ENCODE data around the gene GGCX. TPM values are rescaled to one million over a fixed set of nuclear protein-coding genes. Genes with fewer than 3 reads are reported as not detected.
"Not testable (repeated sequence)": the region's sequence is repeated elsewhere in the genome, so short reads cannot be mapped to it uniquely, and the experiment has no call there.

The GGCX gene
- total RNA-seq, 1 donor from 2014 or later, result 58.2 TPM

DNA sequence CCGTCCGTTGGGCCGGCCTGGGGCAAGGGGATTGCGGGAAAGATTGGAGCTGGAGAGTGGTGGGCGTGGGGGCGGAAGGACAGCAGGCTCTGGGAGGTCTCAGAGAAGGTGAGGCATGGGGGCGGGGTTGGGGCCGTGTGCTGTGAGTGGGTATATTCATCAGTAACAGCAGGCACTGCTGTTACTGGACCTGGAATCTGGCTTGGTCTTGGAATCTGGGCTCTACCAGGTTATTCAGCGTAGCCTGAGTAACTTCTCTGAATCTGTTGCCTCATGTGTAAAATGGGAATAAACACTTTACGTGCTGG, 34.7 kb upstream of the GGCX start:
- Mint-ChIP-seq H3K4me3 (peak overlapping the region; percentile 96), H3K27me3 (ENCODE audit: low read depth) (no peaks in the 10 kb centered on the region), H3K9me3 (no peaks in the 10 kb centered on the region), H3K27ac (peak overlapping the region; percentile 95), H3K4me1 (peaks cover 20% of the 10 kb centered on the region), H3K36me3 (no peaks in the 10 kb centered on the region)
- TF ChIP-seq, protein P1, sequence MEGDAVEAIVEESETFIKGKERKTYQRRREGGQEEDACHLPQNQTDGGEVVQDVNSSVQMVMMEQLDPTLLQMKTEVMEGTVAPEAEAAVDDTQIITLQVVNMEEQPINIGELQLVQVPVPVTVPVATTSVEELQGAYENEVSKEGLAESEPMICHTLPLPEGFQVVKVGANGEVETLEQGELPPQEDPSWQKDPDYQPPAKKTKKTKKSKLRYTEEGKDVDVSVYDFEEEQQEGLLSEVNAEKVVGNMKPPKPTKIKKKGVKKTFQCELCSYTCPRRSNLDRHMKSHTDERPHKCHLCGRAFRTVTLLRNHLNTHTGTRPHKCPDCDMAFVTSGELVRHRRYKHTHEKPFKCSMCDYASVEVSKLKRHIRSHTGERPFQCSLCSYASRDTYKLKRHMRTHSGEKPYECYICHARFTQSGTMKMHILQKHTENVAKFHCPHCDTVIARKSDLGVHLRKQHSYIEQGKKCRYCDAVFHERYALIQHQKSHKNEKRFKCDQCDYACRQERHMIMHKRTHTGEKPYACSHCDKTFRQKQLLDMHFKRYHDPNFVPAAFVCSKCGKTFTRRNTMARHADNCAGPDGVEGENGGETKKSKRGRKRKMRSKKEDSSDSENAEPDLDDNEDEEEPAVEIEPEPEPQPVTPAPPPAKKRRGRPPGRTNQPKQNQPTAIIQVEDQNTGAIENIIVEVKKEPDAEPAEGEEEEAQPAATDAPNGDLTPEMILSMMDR (IDR thresholded peaks at IDR 0.05; ENCODE audit: unreplicated experiment), result no peak
- no peak for DNase-seq (ENCODE audit: low spot score in 2 of 2, unreplicated experiment in 2 of 2)

- Mint-ChIP-seq H3K27ac (peak within 1 kb of the TSS; percentile 95), H3K4me3 (peak within 1 kb of the TSS; percentile 96), H3K4me1 (peaks cover 20% of the 10 kb centered on the region), H3K9me3 (no peaks in the 10 kb centered on the region), H3K36me3 (no peaks in the 10 kb centered on the region), H3K27me3 (ENCODE audit: low read depth) (no peaks in the 10 kb centered on the region)
- DNase-seq (ENCODE audit: low spot score in 2 of 2, unreplicated experiment in 2 of 2), result peak; percentile 84 to 88
- TF ChIP-seq, protein P1 (IDR thresholded peaks at IDR 0.05; ENCODE audit: unreplicated experiment), result no peak
Observed at GRCh38 chr2:85595301-85596025, 34.2 kb upstream of the GGCX start, which contains the start of gene RNF181. Gene RNF181 (plus strand): TSS chr2:85595745. CDS start chr2:85595764, 19 bp downstream.

GRCh38 chr2:85594715-85595300, 33.5 kb upstream of the GGCX start:
- no peaks in the 10 kb centered on the region for H3K9me3 Mint-ChIP-seq
- no peak for DNase-seq (ENCODE audit: low spot score in 2 of 2, unreplicated experiment in 2 of 2)
- no peaks in the 10 kb centered on the region for H3K27me3 Mint-ChIP-seq (ENCODE audit: low read depth)
- TF ChIP-seq, protein P1 (IDR thresholded peaks at IDR 0.05; ENCODE audit: unreplicated experiment), result no peak
- peak overlapping the region; percentile 96 for H3K4me3 Mint-ChIP-seq
- peaks cover 20% of the 10 kb centered on the region for H3K4me1 Mint-ChIP-seq
- H3K27ac Mint-ChIP-seq, result peak overlapping the region; percentile 95
- H3K36me3 Mint-ChIP-seq, result no peaks in the 10 kb centered on the region

DNA sequence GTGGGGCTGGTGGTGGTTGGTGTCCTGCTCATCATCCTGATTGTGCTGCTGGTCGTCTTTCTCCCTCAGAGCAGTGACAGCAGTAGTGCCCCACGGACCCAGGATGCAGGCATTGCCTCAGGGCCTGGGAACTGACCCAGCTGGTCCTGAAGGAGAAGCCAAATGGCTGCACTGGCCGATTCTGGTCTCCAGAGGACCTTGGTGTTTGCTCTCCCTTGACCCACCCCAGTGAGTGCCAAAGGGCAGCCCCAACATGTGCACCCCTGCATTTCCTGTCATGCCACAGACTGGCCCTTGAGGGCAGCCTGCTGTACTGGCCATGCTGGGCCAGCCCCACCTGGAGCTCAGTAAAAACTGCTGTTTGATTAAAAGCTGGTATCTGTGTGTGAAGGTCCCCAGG, 31.7 kb upstream of the GGCX start:
- TF ChIP-seq, protein P1 (IDR thresholded peaks at IDR 0.05; ENCODE audit: unreplicated experiment), result no peak
- H3K27ac Mint-ChIP-seq, result no peak overlapping the region
- H3K36me3 Mint-ChIP-seq, result no peaks in the 10 kb centered on the region
- no peaks in the 10 kb centered on the region for H3K27me3 Mint-ChIP-seq (ENCODE audit: low read depth)
- no peak for DNase-seq (ENCODE audit: low spot score in 2 of 2, unreplicated experiment in 2 of 2)
- no peaks in the 10 kb centered on the region for H3K9me3 Mint-ChIP-seq
- H3K4me1 Mint-ChIP-seq, result peaks cover 20% of the 10 kb centered on the region
- no peak overlapping the region for H3K4me3 Mint-ChIP-seq

- H3K36me3 Mint-ChIP-seq; H3K9me3 Mint-ChIP-seq; H3K4me3 Mint-ChIP-seq; DNase-seq (ENCODE audit: low spot score in 2 of 2, unreplicated experiment in 2 of 2); H3K27me3 Mint-ChIP-seq (ENCODE audit: low read depth); H3K27ac Mint-ChIP-seq: not testable (repeated sequence)
- peaks cover 20% of the 10 kb centered on the region for H3K4me1 Mint-ChIP-seq
Observed at GRCh38 chr2:85592299-85592698, 31.0 kb upstream of the GGCX start.

DNA sequence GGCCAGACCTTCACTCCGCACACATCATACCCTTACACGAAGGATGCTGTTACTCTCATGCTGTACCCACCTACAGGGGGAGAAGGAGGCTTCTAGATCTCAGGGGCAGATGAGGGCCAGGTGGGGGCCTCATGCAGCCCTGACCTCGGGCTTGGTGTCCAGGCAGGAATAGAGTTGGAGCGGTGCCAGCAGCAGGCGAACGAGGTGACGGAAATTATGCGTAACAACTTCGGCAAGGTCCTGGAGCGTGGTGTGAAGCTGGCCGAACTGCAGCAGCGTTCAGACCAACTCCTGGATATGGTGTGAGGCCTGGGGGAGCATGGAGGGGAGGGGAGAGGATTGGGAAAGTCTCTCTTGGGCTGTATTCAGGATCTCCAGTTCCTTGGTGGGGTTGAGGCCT, 30.3 kb upstream of the GGCX start:
- Mint-ChIP-seq H3K4me1 (peaks cover 17% of the 10 kb centered on the region), H3K9me3 (no peaks in the 10 kb centered on the region), H3K36me3 (no peaks in the 10 kb centered on the region), H3K4me3 (no peak overlapping the region), H3K27ac (no peak overlapping the region), H3K27me3 (ENCODE audit: low read depth) (no peaks in the 10 kb centered on the region)
- TF ChIP-seq, protein P1 (IDR thresholded peaks at IDR 0.05; ENCODE audit: unreplicated experiment), result no peak
- no peak for DNase-seq (ENCODE audit: low spot score in 2 of 2, unreplicated experiment in 2 of 2)

All from mesothelial cell of epicardium (in vitro differentiated cells).